Measurements from ENCODE around the gene TMEM52B. TPM values are rescaled to one million over a fixed set of nuclear protein-coding genes. Genes with fewer than 3 reads are reported as not detected.

Gene TMEM52B
- total RNA-seq, 6 donors from 2014 or later, result 0.55 to 2.7 (median 1.1) TPM; not detected in 1

DNA sequence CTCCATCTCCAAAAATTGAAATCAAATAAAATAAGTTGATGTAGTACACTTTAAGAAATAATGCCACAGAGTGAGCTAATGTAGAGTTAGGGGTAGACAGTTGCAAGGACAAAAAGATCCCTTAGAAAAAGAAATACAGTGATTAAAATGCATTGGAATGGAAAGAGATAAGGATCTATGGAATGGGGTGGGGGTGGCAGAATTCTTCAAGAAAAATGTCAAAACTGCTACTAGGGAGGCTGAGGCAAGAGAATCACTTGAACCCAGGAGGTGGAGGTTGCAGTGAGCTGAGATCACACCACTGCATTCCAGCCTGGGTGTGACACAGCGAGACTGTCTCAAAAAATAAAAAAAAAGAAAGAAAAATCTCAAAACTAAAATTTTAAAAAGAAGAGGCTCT, 13.4 kb upstream of the TMEM52B start:
- ATAC-seq (ENCODE audit: low FRiP score in 2 of 2) (no peak), DNase-seq (no peak)
- Histone ChIP-seq H3K27me3 (no peaks in the 10 kb centered on the region), H3K36me3 (no peaks in the 10 kb centered on the region), H3K9me3 (no peaks in the 10 kb centered on the region), H3K27ac (no peak overlapping the region), H3K4me1 (peaks cover 0 to 8% (median 1%) of the 10 kb centered on the region in 4 donors), H3K4me3 (peak overlapping the region in 1 of 4 donors; percentile 15)
- 0 to 15% methylated on average over 1 of the region's 1 CpG for WGBS, 2 donors
- TF ChIP-seq, protein P1, sequence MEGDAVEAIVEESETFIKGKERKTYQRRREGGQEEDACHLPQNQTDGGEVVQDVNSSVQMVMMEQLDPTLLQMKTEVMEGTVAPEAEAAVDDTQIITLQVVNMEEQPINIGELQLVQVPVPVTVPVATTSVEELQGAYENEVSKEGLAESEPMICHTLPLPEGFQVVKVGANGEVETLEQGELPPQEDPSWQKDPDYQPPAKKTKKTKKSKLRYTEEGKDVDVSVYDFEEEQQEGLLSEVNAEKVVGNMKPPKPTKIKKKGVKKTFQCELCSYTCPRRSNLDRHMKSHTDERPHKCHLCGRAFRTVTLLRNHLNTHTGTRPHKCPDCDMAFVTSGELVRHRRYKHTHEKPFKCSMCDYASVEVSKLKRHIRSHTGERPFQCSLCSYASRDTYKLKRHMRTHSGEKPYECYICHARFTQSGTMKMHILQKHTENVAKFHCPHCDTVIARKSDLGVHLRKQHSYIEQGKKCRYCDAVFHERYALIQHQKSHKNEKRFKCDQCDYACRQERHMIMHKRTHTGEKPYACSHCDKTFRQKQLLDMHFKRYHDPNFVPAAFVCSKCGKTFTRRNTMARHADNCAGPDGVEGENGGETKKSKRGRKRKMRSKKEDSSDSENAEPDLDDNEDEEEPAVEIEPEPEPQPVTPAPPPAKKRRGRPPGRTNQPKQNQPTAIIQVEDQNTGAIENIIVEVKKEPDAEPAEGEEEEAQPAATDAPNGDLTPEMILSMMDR (IDR thresholded peaks at IDR 0.05), result no peak
- TF ChIP-seq POLR2AphosphoS5 (IDR thresholded peaks at IDR 0.05), result no peak
- no peak for TF ChIP-seq POLR2A (IDR thresholded peaks at IDR 0.05)
- TF ChIP-seq EP300 (IDR thresholded peaks at IDR 0.05), result no peak

DNA sequence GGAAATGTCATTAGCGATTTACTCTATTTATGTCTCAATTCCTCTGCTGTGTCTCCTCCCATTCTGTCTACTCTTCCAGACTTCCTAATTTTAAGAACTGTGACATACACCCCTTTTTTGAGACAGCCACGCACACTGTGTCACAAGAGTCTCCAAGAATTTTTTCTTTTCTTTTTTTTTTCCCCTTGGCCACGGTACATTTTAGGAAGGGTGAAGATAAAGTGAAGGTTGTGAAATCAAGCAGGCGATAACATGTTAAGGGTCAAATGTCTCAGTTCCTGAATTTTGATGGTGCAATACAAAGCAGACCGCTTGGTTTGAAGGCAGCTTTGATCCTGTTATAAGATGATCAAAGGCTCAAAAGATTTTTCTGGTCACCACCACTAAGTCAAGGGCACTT, 11.2 kb upstream of the TMEM52B start:
- ATAC-seq (ENCODE audit: low FRiP score in 2 of 2), result peak; percentile 78 to 81
- Histone ChIP-seq H3K27me3 (no peaks in the 10 kb centered on the region), H3K27ac (peak overlapping the region in 1 of 4 donors; percentile 55), H3K4me1 (peaks cover 0 to 8% (median 1%) of the 10 kb centered on the region in 4 donors), H3K36me3 (no peaks in the 10 kb centered on the region), H3K4me3 (no peak overlapping the region), H3K9me3 (no peaks in the 10 kb centered on the region)
- 23 to 34% methylated on average over 5 of the region's 5 CpGs for WGBS, 2 donors
- TF ChIP-seq, protein P1 (IDR thresholded peaks at IDR 0.05), result no peak
- TF ChIP-seq POLR2A (IDR thresholded peaks at IDR 0.05), result peak in 1 of 4 donors; percentile 59
- TF ChIP-seq POLR2AphosphoS5 (IDR thresholded peaks at IDR 0.05), result peak in 1 of 2 donors; percentile 73
- peak in 1 of 4 donors; percentile 54 for TF ChIP-seq EP300 (IDR thresholded peaks at IDR 0.05)
- no peak for DNase-seq

DNA sequence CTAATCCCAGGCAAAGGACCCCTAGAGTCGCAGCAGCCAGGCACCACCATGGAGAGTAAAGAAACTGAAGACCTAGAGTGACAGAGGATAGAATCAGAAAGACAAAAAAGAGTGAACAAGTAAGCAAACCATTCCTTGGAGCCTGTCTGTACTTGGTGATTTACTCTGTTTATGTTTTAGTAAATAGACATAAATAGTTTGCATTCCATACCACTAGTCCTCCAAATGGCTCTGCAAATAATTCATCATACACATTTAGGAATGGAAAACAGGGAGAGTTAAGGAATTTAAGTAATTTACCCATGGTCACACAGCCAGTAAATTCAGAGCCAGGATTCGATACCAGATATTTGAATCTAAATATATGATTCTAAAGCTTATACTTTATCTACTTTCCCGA, 9.7 kb upstream of the TMEM52B start:
- Histone ChIP-seq H3K4me3 (peak overlapping the region in 1 of 4 donors; percentile 15), H3K9me3 (no peaks in the 10 kb centered on the region), H3K4me1 (peaks cover 0 to 8% (median 1%) of the 10 kb centered on the region in 4 donors), H3K27me3 (no peaks in the 10 kb centered on the region), H3K36me3 (no peaks in the 10 kb centered on the region), H3K27ac (peak overlapping the region in 1 of 4 donors; percentile 18)
- no peak for TF ChIP-seq EP300 (IDR thresholded peaks at IDR 0.05)
- TF ChIP-seq, protein P1 (IDR thresholded peaks at IDR 0.05), result no peak
- no peak for TF ChIP-seq POLR2AphosphoS5 (IDR thresholded peaks at IDR 0.05)
- TF ChIP-seq POLR2A (IDR thresholded peaks at IDR 0.05), result no peak
- DNase-seq (no peak), ATAC-seq (ENCODE audit: low FRiP score in 2 of 2) (no peak)
- WGBS, 2 donors, result 75 to 82% methylated on average over 3 of the region's 3 CpGs

DNA sequence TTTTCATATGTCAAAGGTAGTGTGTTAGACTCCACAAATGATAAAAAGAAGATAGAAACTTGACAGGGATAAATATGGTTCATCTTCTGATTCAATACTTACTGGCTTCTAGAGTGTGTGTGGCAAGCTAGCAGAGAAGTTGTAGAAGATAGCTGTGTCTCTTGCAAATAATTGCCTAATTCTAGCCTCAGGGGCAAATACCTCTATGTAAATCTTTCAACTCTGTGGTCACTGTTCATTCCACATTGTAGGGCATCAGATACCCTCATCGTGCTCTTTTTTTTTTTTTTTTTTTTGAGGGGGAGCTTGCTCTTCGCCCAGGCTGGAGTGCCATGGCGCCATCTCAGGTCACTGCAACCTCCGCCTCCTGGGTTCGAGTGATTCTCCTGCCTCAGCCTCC, 8.6 kb upstream of the TMEM52B start:
- no peaks in the 10 kb centered on the region for H3K27me3 ChIP-seq
- H3K36me3 ChIP-seq, result no peaks in the 10 kb centered on the region
- WGBS, 2 donors, result 71 to 83% methylated on average over 5 of the region's 5 CpGs
- no peaks in the 10 kb centered on the region for H3K9me3 ChIP-seq
- peak overlapping the region in 1 of 4 donors; percentile 12 for H3K27ac ChIP-seq
- H3K4me3 ChIP-seq, result peak overlapping the region in 1 of 4 donors; percentile 16
- TF ChIP-seq EP300 (IDR thresholded peaks at IDR 0.05) (no peak), POLR2A (IDR thresholded peaks at IDR 0.05) (no peak), POLR2AphosphoS5 (IDR thresholded peaks at IDR 0.05) (no peak)
- TF ChIP-seq, protein P1 (IDR thresholded peaks at IDR 0.05), result no peak
- DNase-seq (no peak), ATAC-seq (ENCODE audit: low FRiP score in 2 of 2) (no peak)
- H3K4me1 ChIP-seq, result peaks cover 0 to 8% (median 1%) of the 10 kb centered on the region in 4 donors

All from upper lobe of left lung (tissue), 6 donors.